Fibroblast of skin of scalp (primary cell): ENCODE data around the gene S100PBP.
"Not testable (repeated sequence)": the region's sequence is repeated elsewhere in the genome, so short reads cannot be mapped to it uniquely, and the experiment has no call there.

Experiments used
- DNase-seq: peaks from one replicate; pipeline ENCODE4 v3.0.0-alpha.2; 2013

S100PBP gene

GRCh38 chr1:32786856-32787255 is 30.6 kb upstream of the S100PBP start:
- DNase-seq: peak; percentile 50

GRCh38 chr1:32789356-32789755 is 28.1 kb upstream of the S100PBP start:
- peak; percentile 82 for DNase-seq

GRCh38 chr1:32791881-32792280 is 25.6 kb upstream of the S100PBP start:
- DNase-seq: no peak

- DNase-seq: peak; percentile 61
Measured at GRCh38 chr1:32795763-32796162, 21.7 kb upstream of the S100PBP start.

GRCh38 chr1:32797456-32797855 is 20.0 kb upstream of the S100PBP start:
- DNase-seq: no peak

GRCh38 chr1:32798191-32798590 is 19.3 kb upstream of the S100PBP start:
- DNase-seq: peak; percentile 33

GRCh38 chr1:32798679-32799416 is 18.6 kb upstream of the S100PBP start:
- no peak for DNase-seq

GRCh38 chr1:32801096-32801715 is 16.2 kb upstream of the S100PBP start:
- DNase-seq: peak; percentile 52

GRCh38 chr1:32804460-32804859 is 13.0 kb upstream of the S100PBP start:
- not testable (repeated sequence) for DNase-seq

- no peak for DNase-seq
Measured at GRCh38 chr1:32806290-32806689, 11.2 kb upstream of the S100PBP start.

GRCh38 chr1:32806910-32807523 is 10.4 kb upstream of the S100PBP start:
- DNase-seq: no peak

GRCh38 chr1:32808580-32808979 is 8.9 kb upstream of the S100PBP start:
- no peak for DNase-seq

- no peak for DNase-seq
Measured at GRCh38 chr1:32810358-32810757, 7.1 kb upstream of the S100PBP start.

GRCh38 chr1:32811265-32811664 is 6.2 kb upstream of the S100PBP start:
- DNase-seq: no peak

GRCh38 chr1:32811917-32812316 is 5.5 kb upstream of the S100PBP start:
- no peak for DNase-seq

- DNase-seq: peak; percentile 19
Measured at GRCh38 chr1:32813941-32814739, 3.3 kb upstream of the S100PBP start.

GRCh38 chr1:32816676-32817158 is 736 bp upstream of the S100PBP start:
- peak; percentile 31 for DNase-seq

GRCh38 chr1:32817815-32818786 is 648 bp downstream of the S100PBP start:
- peak; percentile 75 for DNase-seq

GRCh38 chr1:32818804-32819541 is 1.5 kb downstream of the S100PBP start:
- no peak for DNase-seq

GRCh38 chr1:32825181-32825580 is 7.7 kb downstream of the S100PBP start:
- no peak for DNase-seq

- peak; percentile 41 for DNase-seq
Measured at GRCh38 chr1:32828341-32828740, 10.9 kb downstream of the S100PBP start.
